ENCODE results near the gene AKT3. TPM values are rescaled to one million over a fixed set of nuclear protein-coding genes. Genes with fewer than 3 reads are reported as not detected.

AKT3 gene
- total RNA-seq, 2 experiments from 2014 or later: 63.3 to 78.2 TPM

- no peak overlapping the region for H3K4me3 Mint-ChIP-seq
- DNase-seq (no peak), ATAC-seq (ENCODE audit: low read depth) (no peak)
- POLR2A ChIA-PET: no interaction called here
- H3K27ac Mint-ChIP-seq: no peak overlapping the region
- peaks cover 8% of the 10 kb centered on the region for H3K4me1 Mint-ChIP-seq
- H3K9me3 Mint-ChIP-seq: peaks cover 2% of the 10 kb centered on the region
- H3K36me3 Mint-ChIP-seq: peaks cover 3% of the 10 kb centered on the region
- no peaks in the 10 kb centered on the region for H3K27me3 Mint-ChIP-seq
These were observed 119.4 kb downstream of the AKT3 start for GRCh38 chr1:243730487-243731150.

- DNase-seq: no peak
- Mint-ChIP-seq H3K4me1 (peaks cover 8% of the 10 kb centered on the region), H3K9me3 (peaks cover 2% of the 10 kb centered on the region), H3K4me3 (no peak overlapping the region), H3K27me3 (no peaks in the 10 kb centered on the region), H3K36me3 (peaks cover 3% of the 10 kb centered on the region), H3K27ac (no peak overlapping the region)
- POLR2A ChIA-PET: no interaction called here
- no peak for ATAC-seq (ENCODE audit: low read depth)
These were observed 120.1 kb downstream of the AKT3 start for GRCh38 chr1:243729956-243730355.

GRCh38 chr1:243727503-243728203 is 122.4 kb downstream of the AKT3 start:
- H3K36me3 Mint-ChIP-seq: peaks cover 1% of the 10 kb centered on the region
- H3K9me3 Mint-ChIP-seq: peaks cover 2% of the 10 kb centered on the region
- H3K4me1 Mint-ChIP-seq: peaks cover 8% of the 10 kb centered on the region
- H3K4me3 Mint-ChIP-seq: no peak overlapping the region
- no peak for ATAC-seq (ENCODE audit: low read depth)
- DNase-seq: no peak
- no peak overlapping the region for H3K27ac Mint-ChIP-seq
- POLR2A ChIA-PET: no interaction called here
- H3K27me3 Mint-ChIP-seq: no peaks in the 10 kb centered on the region

GRCh38 chr1:243726806-243727502 is 123.1 kb downstream of the AKT3 start:
- POLR2A ChIA-PET: no interaction called here
- Mint-ChIP-seq H3K4me1 (peaks cover 5% of the 10 kb centered on the region), H3K27me3 (no peaks in the 10 kb centered on the region), H3K4me3 (no peak overlapping the region), H3K36me3 (peaks cover 1% of the 10 kb centered on the region), H3K9me3 (peaks cover 2% of the 10 kb centered on the region), H3K27ac (no peak overlapping the region)
- DNase-seq (no peak), ATAC-seq (ENCODE audit: low read depth) (no peak)

- H3K4me1 Mint-ChIP-seq: peaks cover 4% of the 10 kb centered on the region
- ATAC-seq (ENCODE audit: low read depth) (no peak), DNase-seq (no peak)
- POLR2A ChIA-PET: no interaction called here
- H3K4me3 Mint-ChIP-seq: no peak overlapping the region
- H3K9me3 Mint-ChIP-seq: peaks cover 2% of the 10 kb centered on the region
- no peak overlapping the region for H3K27ac Mint-ChIP-seq
- H3K27me3 Mint-ChIP-seq: no peaks in the 10 kb centered on the region
- H3K36me3 Mint-ChIP-seq: peaks cover 1% of the 10 kb centered on the region
These were observed 124.2 kb downstream of the AKT3 start for GRCh38 chr1:243725846-243726245.

- Mint-ChIP-seq H3K27ac (no peak overlapping the region), H3K9me3 (no peaks in the 10 kb centered on the region), H3K4me3 (no peak overlapping the region), H3K36me3 (peaks cover 1% of the 10 kb centered on the region), H3K27me3 (no peaks in the 10 kb centered on the region), H3K4me1 (peaks cover 4% of the 10 kb centered on the region)
- POLR2A ChIA-PET: interaction anchor here (0.5 kb wide), 1 partner anchor 23 kb away, joined by 3 read pairs; no protein-coding TSS in a partner anchor
- ATAC-seq (ENCODE audit: low read depth) (no peak), DNase-seq (no peak)
These were observed 125.0 kb downstream of the AKT3 start for GRCh38 chr1:243725075-243725474.

- Mint-ChIP-seq H3K27ac (no peak overlapping the region), H3K9me3 (peaks cover 3% of the 10 kb centered on the region), H3K27me3 (no peaks in the 10 kb centered on the region), H3K36me3 (peaks cover 4% of the 10 kb centered on the region), H3K4me3 (no peak overlapping the region), H3K4me1 (peaks cover 4% of the 10 kb centered on the region)
- no peak for ATAC-seq (ENCODE audit: low read depth)
- no peak for DNase-seq
- POLR2A ChIA-PET: no interaction called here
These were observed 126.5 kb downstream of the AKT3 start for GRCh38 chr1:243723458-243724043.

GRCh38 chr1:243723050-243723449 is 127.0 kb downstream of the AKT3 start:
- ATAC-seq (ENCODE audit: low read depth) (no peak), DNase-seq (no peak)
- POLR2A ChIA-PET: no interaction called here
- H3K27ac Mint-ChIP-seq: no peak overlapping the region
- H3K4me3 Mint-ChIP-seq: no peak overlapping the region
- peaks cover 3% of the 10 kb centered on the region for H3K9me3 Mint-ChIP-seq
- no peaks in the 10 kb centered on the region for H3K27me3 Mint-ChIP-seq
- peaks cover 4% of the 10 kb centered on the region for H3K36me3 Mint-ChIP-seq
- H3K4me1 Mint-ChIP-seq: peaks cover 2% of the 10 kb centered on the region

- Mint-ChIP-seq H3K27ac (no peak overlapping the region), H3K27me3 (no peaks in the 10 kb centered on the region), H3K9me3 (peaks cover 3% of the 10 kb centered on the region), H3K36me3 (peaks cover 5% of the 10 kb centered on the region), H3K4me1 (no peaks in the 10 kb centered on the region), H3K4me3 (no peak overlapping the region)
- ATAC-seq (ENCODE audit: low read depth) (no peak), DNase-seq (no peak)
- POLR2A ChIA-PET: no interaction called here
These were observed 130.6 kb downstream of the AKT3 start for GRCh38 chr1:243719476-243719875.

- H3K4me3 Mint-ChIP-seq: no peak overlapping the region
- H3K27ac Mint-ChIP-seq: no peak overlapping the region
- ATAC-seq (ENCODE audit: low read depth) (no peak), DNase-seq (no peak)
- H3K36me3 Mint-ChIP-seq: peaks cover 5% of the 10 kb centered on the region
- no peaks in the 10 kb centered on the region for H3K27me3 Mint-ChIP-seq
- peaks cover 3% of the 10 kb centered on the region for H3K9me3 Mint-ChIP-seq
- POLR2A ChIA-PET: no interaction called here
- H3K4me1 Mint-ChIP-seq: no peaks in the 10 kb centered on the region
These were observed 131.2 kb downstream of the AKT3 start for GRCh38 chr1:243718893-243719292.

GRCh38 chr1:243718022-243718421 is 132.0 kb downstream of the AKT3 start:
- no peak overlapping the region for H3K27ac Mint-ChIP-seq
- H3K36me3 Mint-ChIP-seq: peaks cover 5% of the 10 kb centered on the region
- H3K4me1 Mint-ChIP-seq: peaks cover under 1% of the 10 kb centered on the region
- H3K9me3 Mint-ChIP-seq: peaks cover 3% of the 10 kb centered on the region
- no peaks in the 10 kb centered on the region for H3K27me3 Mint-ChIP-seq
- no peak overlapping the region for H3K4me3 Mint-ChIP-seq
- ATAC-seq (ENCODE audit: low read depth): no peak
- no peak for DNase-seq
- POLR2A ChIA-PET: no interaction called here

- POLR2A ChIA-PET: no interaction called here
- DNase-seq (no peak), ATAC-seq (ENCODE audit: low read depth) (no peak)
- Mint-ChIP-seq H3K27me3 (no peaks in the 10 kb centered on the region), H3K36me3 (peaks cover 5% of the 10 kb centered on the region), H3K4me1 (peaks cover 1% of the 10 kb centered on the region), H3K9me3 (peaks cover 3% of the 10 kb centered on the region), H3K4me3 (no peak overlapping the region), H3K27ac (no peak overlapping the region)
These were observed 133.1 kb downstream of the AKT3 start for GRCh38 chr1:243716906-243717305.

GRCh38 chr1:243715285-243715684 is 134.8 kb downstream of the AKT3 start:
- DNase-seq (no peak), ATAC-seq (ENCODE audit: low read depth) (no peak)
- Mint-ChIP-seq H3K36me3 (peaks cover 6% of the 10 kb centered on the region), H3K27me3 (no peaks in the 10 kb centered on the region), H3K27ac (no peak overlapping the region), H3K4me1 (peaks cover 6% of the 10 kb centered on the region), H3K9me3 (peaks cover 3% of the 10 kb centered on the region), H3K4me3 (no peak overlapping the region)
- POLR2A ChIA-PET: no interaction called here
